NCI-H1417 treated with DMSO at 0.1 percent for 48 hours (cell line): ENCODE measurements around the gene CCNY.
"Not testable (repeated sequence)": the region's sequence is repeated elsewhere in the genome, so short reads cannot be mapped to it uniquely, and the experiment has no call there.

Experiments used
- DNase-seq: peaks from one replicate; lab custom pipeline; 2025; lab: John Stamatoyannopoulos, UW

CCNY gene

GRCh38 chr10:35334297-35334696, 2.0 kb upstream of the CCNY start:
- no peak for DNase-seq

DNA sequence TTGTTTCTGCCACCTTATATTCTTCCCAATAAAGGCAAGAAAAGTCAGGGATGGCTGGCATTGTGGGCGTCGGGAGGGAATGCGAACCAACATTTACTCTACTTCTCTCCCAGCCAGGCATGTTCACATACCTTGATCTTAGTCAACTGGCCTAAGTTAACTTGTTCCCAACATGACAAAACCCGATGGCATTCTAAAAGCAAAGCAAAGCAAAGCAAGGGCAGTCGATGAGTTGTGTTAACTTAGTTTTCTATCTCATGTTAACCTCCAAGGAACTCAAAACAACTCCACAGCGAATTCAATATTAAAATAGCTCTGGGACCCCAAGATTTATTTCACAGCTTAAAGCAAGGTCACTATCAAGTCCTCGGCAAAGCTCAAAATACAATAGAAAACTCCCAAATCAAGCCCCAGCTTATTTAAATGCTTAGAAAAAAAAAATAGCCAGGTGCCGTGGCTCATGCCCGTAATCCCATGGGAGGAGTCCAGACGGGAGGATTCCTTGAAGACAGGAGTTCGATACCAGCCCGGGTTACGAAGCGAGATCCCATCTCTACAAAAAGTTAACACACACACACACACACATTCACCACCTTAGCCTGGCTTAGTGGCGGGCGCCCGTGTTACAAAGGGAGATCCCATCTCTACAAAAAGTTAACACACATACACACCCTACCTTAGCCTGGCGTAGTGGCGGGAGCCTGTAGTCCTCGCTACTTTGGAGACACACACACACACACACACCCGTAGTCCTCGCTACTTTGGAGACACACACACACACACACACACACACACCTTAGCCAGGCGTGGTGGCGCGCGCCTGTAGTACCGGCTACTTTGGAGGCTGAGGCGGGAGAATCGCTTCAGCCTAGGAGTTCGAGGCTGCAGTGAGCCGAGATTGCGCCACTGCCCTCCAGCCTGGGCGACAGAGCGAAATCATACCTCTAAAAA, 901 bp upstream of the CCNY start:
- no peak for DNase-seq

GRCh38 chr10:35336921-35337823, 863 bp downstream of the CCNY start:
- no peak for DNase-seq

- no peak for DNase-seq
Measured at GRCh38 chr10:35339942-35340341, 3.6 kb downstream of the CCNY start.

- DNase-seq = no peak
Measured at GRCh38 chr10:35340975-35341374, 4.7 kb downstream of the CCNY start.

DNA sequence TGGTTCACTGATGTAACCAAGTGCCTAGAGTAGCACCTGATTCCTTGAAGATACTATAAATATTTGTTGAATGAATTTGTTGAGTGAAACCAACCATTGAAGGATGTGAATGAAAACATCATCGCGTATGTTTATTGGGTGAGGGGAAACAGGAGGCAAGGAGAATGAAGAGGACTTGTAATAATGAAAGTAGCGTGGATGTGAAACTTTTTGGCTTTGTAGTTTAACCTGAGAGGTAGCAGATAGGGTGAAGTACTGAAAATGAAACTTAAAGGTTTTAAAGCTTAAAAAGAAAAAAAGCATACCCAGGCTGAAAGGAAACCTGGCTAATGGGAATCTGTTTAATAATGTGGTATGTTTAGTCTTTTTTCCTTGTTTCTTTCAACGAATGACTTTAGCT, 5.2 kb downstream of the CCNY start:
- DNase-seq = no peak

DNA sequence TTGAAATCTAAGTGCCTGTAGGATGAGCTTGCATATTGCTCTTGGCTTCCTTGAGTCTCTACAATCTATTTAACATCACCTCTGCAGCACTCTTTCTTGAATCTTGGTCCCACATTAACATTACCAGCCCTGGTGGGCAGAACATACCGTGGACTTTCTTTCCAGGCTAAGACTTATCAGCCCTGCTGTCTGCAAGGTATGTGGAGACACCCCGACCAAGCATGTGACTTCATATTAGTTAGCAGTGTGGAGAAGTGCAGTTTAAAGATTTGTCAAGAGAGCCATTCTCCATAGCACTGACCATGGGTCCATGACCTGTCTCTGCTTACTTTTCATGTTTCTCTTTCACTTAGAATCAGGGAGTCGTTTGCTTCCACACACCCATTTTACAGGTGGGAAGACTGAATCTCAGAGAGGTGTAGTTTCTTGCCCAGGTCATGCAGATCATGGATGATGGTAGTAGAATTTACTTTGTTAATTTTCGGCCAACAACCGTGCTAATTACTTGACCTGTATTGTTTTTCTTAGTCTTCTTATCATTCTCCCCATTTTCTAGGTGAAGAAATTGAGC, 6.0 kb downstream of the CCNY start:
- no peak for DNase-seq

DNA sequence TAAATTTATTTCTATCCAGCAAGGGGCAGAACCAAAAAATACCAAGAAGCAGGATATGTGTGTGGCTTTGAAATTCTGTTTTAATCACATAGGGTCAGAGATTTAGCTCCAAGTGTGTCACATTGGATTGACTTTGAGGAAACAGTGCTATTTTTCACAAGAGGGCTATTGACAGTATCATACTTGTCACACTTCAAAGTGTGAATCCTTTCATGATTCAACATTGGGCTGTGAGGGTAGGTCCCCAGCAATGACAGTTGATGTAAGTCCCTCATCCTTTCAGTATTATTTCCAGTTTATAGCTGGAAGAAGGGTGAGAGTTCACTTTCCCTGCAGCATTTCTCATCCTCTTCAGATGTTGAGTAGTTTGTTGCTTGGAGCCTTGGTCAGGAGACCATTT, 7.4 kb downstream of the CCNY start:
- no peak for DNase-seq

DNA sequence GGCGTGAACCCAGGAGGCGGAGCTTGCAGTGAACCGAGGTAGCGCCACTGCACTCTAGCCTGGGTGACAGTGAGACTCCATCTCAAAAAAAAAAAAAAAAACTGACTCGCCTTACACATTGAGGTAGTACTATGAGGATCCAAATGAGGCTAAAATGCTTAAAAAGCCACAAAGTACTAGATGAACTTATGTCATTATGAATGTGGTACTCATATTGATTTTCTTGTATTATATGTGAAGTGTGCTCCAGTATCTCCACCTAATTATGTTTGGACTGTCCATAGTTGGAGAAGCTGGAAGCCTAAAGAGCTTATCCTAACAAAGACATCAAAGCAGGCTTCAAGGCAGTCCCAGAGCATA, 9.1 kb downstream of the CCNY start:
- no peak for DNase-seq

GRCh38 chr10:35346248-35346647, 9.9 kb downstream of the CCNY start:
- no peak for DNase-seq

DNA sequence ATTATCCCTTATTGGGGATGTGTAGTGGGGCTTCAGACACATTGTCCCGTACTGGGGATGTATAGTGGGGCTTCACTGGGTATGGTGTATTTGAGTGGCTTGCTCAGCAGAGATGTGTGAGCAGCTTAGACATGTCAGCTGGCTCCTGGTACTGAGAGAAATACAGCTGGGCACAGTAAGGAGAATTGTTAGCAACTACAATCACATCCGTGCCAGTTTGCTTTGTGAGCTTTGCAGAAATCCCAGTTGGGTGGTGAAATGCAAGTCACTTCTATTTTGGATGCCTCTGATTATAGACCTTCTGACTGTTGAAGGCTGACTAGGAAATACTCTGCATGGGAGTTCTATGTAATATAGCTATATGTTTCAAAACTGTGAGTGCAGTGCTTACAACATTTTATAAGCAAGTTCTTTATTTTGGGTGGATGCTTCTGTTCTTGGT, 10.8 kb downstream of the CCNY start:
- DNase-seq = no peak

DNA sequence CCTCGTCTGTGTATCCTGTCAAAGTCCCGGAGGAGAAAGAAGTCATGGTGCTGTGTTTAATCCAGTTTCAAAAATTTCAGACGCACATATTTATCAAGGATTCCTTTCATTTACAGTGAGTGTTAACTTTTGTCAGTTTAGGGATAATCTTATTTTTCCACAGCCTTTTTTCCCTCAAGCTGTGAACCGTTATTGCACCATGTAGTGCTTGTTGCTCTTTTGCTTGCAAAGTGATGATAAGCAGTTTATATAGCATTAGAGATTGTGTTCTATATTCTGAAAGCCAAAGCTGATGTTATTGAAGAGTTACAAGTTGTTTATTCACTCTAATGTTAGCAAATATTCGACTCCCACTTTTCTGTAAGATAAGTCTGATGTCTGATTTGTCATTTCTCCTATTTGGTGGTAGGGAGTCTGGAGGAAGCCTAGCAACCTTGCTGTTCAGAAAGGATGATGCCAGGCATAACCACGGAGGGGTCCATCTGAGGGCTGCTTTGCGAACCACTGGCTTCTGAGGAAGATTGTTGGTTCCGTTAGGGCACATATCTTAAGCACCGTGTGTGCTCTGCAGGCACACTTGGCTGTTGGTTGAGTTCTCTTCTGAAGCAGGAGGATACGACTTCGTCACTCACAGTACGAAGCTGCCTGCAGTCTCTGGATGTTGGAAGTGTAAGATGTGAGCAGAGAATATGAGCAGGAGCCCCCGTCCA, 11.7 kb downstream of the CCNY start:
- no peak for DNase-seq

DNA sequence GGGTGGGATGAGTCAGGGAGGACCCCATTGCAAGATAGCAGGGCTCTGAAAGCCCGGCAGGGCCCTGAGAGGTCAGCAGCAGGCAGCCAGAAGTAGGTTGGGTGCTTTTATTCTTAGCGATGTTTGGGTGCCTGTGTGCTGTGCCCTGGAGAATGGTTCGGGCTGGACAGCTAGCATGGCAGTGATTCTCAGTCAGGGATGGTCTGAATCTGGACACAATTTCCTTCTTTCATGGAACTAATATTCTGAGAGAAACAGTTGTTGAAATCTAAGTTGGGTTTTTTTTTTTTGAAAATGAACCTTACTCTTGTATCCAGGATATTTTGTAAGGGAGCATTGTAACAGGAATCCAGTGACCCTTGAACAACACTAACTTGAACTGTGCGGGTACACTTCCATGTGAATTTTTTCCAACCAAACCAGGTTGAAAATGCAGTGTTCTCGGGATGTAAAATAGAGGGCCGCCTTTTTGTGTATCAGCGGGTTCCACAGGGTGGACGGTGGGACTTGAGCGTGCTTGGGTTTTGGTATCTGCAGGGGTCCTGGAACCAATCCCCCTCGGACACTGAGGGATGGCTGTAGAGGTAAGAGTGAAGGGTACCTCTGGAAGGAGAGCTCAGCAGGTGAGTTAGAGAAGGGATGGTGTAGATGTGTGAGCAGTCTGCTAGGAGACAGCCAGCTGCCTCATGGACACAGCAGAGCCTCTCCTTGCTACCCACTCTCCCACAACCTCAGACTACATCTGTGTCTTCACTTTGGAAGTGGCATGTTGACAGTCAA, 12.5 kb downstream of the CCNY start:
- no peak for DNase-seq

DNA sequence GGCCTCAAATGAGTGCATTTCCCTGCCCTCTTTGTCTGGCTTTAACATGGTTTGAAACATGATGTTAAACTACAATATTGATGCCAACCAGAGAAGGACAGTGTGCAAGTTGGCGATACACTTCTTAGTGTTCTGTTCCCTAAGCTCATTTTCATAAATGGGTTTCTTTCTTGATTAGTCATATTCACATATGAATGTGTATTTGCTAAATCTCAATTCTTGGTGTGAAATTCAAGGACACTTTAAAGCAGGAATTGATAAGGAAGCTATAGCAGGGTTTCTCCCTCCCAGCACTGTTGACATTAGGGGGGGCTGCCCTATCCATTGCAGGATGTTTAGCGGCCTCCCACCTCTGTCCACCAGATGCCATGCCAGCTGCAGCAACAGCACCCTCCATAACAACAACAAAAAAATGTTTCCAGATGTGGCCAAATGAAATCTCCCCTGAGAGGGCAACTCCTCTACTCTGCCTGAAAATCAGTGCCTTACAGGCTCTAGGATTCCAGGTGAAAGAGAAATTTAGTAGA, 13.1 kb downstream of the CCNY start:
- DNase-seq = no peak

DNA sequence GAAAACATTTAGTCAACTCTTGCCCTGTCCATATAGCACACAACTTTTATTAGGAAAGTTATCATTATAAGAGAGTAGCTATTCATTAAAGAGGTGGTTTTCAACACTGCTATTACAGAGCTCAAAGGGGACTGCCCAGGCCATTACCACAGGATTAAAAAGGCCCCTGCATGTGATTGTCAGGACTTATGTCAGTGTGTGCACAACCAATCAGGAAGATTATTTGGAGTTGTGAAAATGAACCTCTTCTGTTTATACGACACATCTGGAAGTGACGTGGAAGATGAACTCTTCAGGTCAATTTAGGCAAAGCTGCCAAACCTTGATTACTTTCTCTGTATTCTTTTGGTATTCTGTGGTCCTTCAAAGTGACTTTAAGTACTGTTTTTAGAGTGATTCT, 14.7 kb downstream of the CCNY start:
- DNase-seq = no peak

GRCh38 chr10:35352097-35352496, 15.8 kb downstream of the CCNY start:
- DNase-seq = no peak

- no peak for DNase-seq
Measured at GRCh38 chr10:35352512-35352911, 16.2 kb downstream of the CCNY start.

DNA sequence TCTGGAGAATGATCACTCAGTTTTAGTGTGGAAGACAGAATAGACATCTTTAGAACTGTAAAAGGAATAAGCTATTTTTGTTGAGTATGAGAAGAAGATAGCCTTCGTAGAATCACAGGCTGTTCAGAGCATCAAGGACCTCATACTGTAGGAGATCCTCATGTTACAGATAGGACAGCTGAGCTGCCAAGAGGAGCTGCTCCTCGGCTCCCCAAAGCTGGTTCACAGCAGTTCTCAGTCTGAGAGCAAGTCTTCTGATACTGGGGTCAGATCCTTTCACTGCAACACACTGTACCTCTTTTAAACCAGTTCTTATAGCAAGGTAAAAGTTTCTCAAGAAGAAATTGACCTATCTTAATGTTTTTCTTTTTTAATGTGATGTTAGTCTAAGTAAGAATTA, 17.1 kb downstream of the CCNY start:
- DNase-seq = no peak

GRCh38 chr10:35353805-35354204, 17.5 kb downstream of the CCNY start:
- no peak for DNase-seq

GRCh38 chr10:35354257-35354656, 17.9 kb downstream of the CCNY start:
- not testable (repeated sequence) for DNase-seq
